Measurements from ENCODE around the gene PLK1. TPM values are rescaled to one million over a fixed set of nuclear protein-coding genes. Genes with fewer than 3 reads are reported as not detected.

Gene PLK1
- total RNA-seq, 1 donor from 2014 or later, result 1.2 TPM

GRCh38 chr16:23676924-23677480, 1.7 kb upstream of the PLK1 start:
- intact Hi-C loops (cut with DNase I), result no loop called here
- ATAC-seq (no peak), DNase-seq (ENCODE audit: missing footprints) (no peak)

- ATAC-seq (no peak), DNase-seq (ENCODE audit: missing footprints) (peak; percentile 55)
- intact Hi-C loops (cut with DNase I), result no loop called here
Measured at GRCh38 chr16:23679274-23679985, 741 bp downstream of the PLK1 start.

GRCh38 chr16:23679986-23680336, 1.3 kb downstream of the PLK1 start:
- intact Hi-C loops (cut with DNase I), result no loop called here
- ATAC-seq, result no peak
- no peak for DNase-seq (ENCODE audit: missing footprints)

GRCh38 chr16:23682181-23682580, 3.5 kb downstream of the PLK1 start:
- intact Hi-C loops (cut with DNase I), result no loop called here
- ATAC-seq, result no peak
- DNase-seq (ENCODE audit: missing footprints), result no peak

GRCh38 chr16:23683487-23683886, 4.8 kb downstream of the PLK1 start:
- ATAC-seq (no peak), DNase-seq (ENCODE audit: missing footprints) (no peak)
- intact Hi-C loops (cut with DNase I), result no loop called here

GRCh38 chr16:23687034-23687808, 8.5 kb downstream of the PLK1 start:
- no peak for ATAC-seq
- intact Hi-C loops (cut with DNase I), result no loop called here

GRCh38 chr16:23689442-23690187, 10.9 kb downstream of the PLK1 start:
- ATAC-seq (no peak), DNase-seq (ENCODE audit: missing footprints) (no peak)
- intact Hi-C loops (cut with DNase I), result no loop called here

More at GRCh38 chr16:23687034-23687808, 8.5 kb downstream of the PLK1 start:
- DNase-seq (ENCODE audit: missing footprints), result no peak

- ATAC-seq (no peak), DNase-seq (ENCODE audit: missing footprints) (no peak)
- intact Hi-C loops (cut with DNase I), result no loop called here
Measured at GRCh38 chr16:23690771-23691482, 12.2 kb downstream of the PLK1 start.

GRCh38 chr16:23691483-23692189, 12.9 kb downstream of the PLK1 start:
- no peak for DNase-seq (ENCODE audit: missing footprints)

GRCh38 chr16:23692190-23692837, 13.6 kb downstream of the PLK1 start:
- DNase-seq (ENCODE audit: missing footprints) (no peak), ATAC-seq (no peak)
- intact Hi-C loops (cut with DNase I), result no loop called here

More at GRCh38 chr16:23691483-23692189, 12.9 kb downstream of the PLK1 start:
- no peak for ATAC-seq
- intact Hi-C loops (cut with DNase I), result no loop called here

GRCh38 chr16:23694265-23694643, 15.6 kb downstream of the PLK1 start:
- ATAC-seq (no peak), DNase-seq (ENCODE audit: missing footprints) (no peak)

GRCh38 chr16:23694644-23695373, 16.1 kb downstream of the PLK1 start:
- ATAC-seq (peak; percentile 36), DNase-seq (ENCODE audit: missing footprints) (peak; percentile 69)
- intact Hi-C loops (cut with DNase I), result no loop called here

More at GRCh38 chr16:23694265-23694643, 15.6 kb downstream of the PLK1 start:
- intact Hi-C loops (cut with DNase I), result no loop called here

- DNase-seq (ENCODE audit: missing footprints) (peak; percentile 49), ATAC-seq (no peak)
- intact Hi-C loops (cut with DNase I), result no loop called here
Measured at GRCh38 chr16:23695756-23696155, 17.1 kb downstream of the PLK1 start.

- intact Hi-C loops (cut with DNase I), result no loop called here
- no peak for DNase-seq (ENCODE audit: missing footprints)
- no peak for ATAC-seq
Measured at GRCh38 chr16:23699100-23699499, 20.4 kb downstream of the PLK1 start.

GRCh38 chr16:23700093-23700492, 21.4 kb downstream of the PLK1 start:
- ATAC-seq (no peak), DNase-seq (ENCODE audit: missing footprints) (no peak)
- intact Hi-C loops (cut with DNase I), result no loop called here

- ATAC-seq (no peak), DNase-seq (ENCODE audit: missing footprints) (no peak)
- intact Hi-C loops (cut with DNase I), result no loop called here
Measured at GRCh38 chr16:23700509-23700908, 21.8 kb downstream of the PLK1 start.

- no peak for DNase-seq (ENCODE audit: missing footprints)
- ATAC-seq, result no peak
- intact Hi-C loops (cut with DNase I), result no loop called here
Measured at GRCh38 chr16:23701045-23701444, 22.4 kb downstream of the PLK1 start.
